Adrenal gland (tissue), 12 donors: Measurements from ENCODE around the gene BNIP1. TPM values are rescaled to one million over a fixed set of nuclear protein-coding genes. Genes with fewer than 3 reads are reported as not detected.

Source experiments
- DNase-seq, 7 donors: peaks; one replicate each; pipeline ENCODE4 v3.0.0-alpha.2; 2019 to 2020
- H3K27ac ChIP-seq, 5 donors: fragments of 200-600 bp; sonication (generic) in 4 of 5; 1 replicate in 3 of 5; 2 replicates in 2 of 5; pipeline versions ENCODE4 v1.5.1 to v1.8.0; 2016 to 2020; ENCODE audit warnings: mild to moderate bottlenecking in 1 of 5
- H3K27me3 ChIP-seq: fragments of 200-600 bp; 2 replicates; pipeline ENCODE4 v1.8.0; 2021
- H3K36me3 ChIP-seq, 2 donors: fragments of 200-600 bp; replicated peaks in 1 of 2; 1 replicate in 1 of 2; 2 replicates in 1 of 2; pipeline versions ENCODE4 v1.5.1 to v1.8.0; 2018 to 2022
- H3K4me1 ChIP-seq, 2 donors: fragments of 200-600 bp; replicated peaks in 1 of 2; 1 replicate in 1 of 2; 2 replicates in 1 of 2; pipeline versions ENCODE4 v1.5.1 to v1.8.0; 2018 to 2021
- H3K4me3 ChIP-seq, 4 donors: fragments of 200-600 bp; sonication (generic) in 3 of 4; one replicate each; pipeline ENCODE4 v1.5.1; 2016 to 2018
- H3K9me3 ChIP-seq, 3 donors: fragments of 200-600 bp; sonication (generic) in 1 of 3; replicated peaks in 1 of 3; 1 replicate in 2 of 3; 2 replicates in 1 of 3; pipeline versions ENCODE4 v1.5.1 to v1.8.0; 2016 to 2021
- CTCF ChIP-seq, 6 experiments: fragments of 450-650 bp in 4 of 6; fragments of 200-600 bp in 2 of 6; sonication (generic) in 1 of 6; IDR thresholded peaks; 1 replicate in 5 of 6; 2 replicates in 1 of 6; pipeline versions ENCODE4 v1.5.1 to v1.8.0; 2016 to 2021; ENCODE audit warnings: antibody characterized with exemption in 6 of 6, mild to moderate bottlenecking in 2 of 6, moderate library complexity in 1 of 6
- POLR2A ChIP-seq, 2 donors: fragments of 450-650 bp; IDR thresholded peaks; one replicate each; pipeline ENCODE4 v1.6.1; 2017; ENCODE audit warnings: antibody characterized with exemption in 2 of 2, mild to moderate bottlenecking in 2 of 2, moderate library complexity in 1 of 2
- WGBS, 4 donors: extraction: QIAGEN DNeasy Blood & Tissue Kit in 2 of 4; methylation state at CpG; one replicate each; pipeline versions ENCODE4 v1.1.5 to v1.1.7; 2013 to 2017; 5-methylcytosine and 5-hydroxymethylcytosine counted together
- intact Hi-C, 2 donors: fragments of 100-400 bp; cut with DNase I; formaldehyde crosslinking; loops; one replicate each; pipeline versions ENCODE4 v1.14.1 to v1.15.0; 2022 to 2023
- polyA plus RNA-seq, 3 donors: library from polyadenylated mRNA; stranded (reverse); fragments of 200-250 nt in 2 of 3; fragments of 350-450 nt in 1 of 3; fragmentation: Illumina TruSeq in 1 of 3; extraction: RNeasy Lipid Tissue Mini Kit (QIAGEN cat#74804) in 1 of 3; gene quantifications; one replicate each; pipeline ENCODE4 v1.2.3, GENCODE V29; 2013 to 2014
- total RNA-seq, 9 donors: library from RNA; depleted of rRNA in 4 of 9; stranded (reverse); fragments of >200 nt in 4 of 9; fragments of 120-200 nt in 1 of 9; fragmentation: NEBNext Ultra II Directional in 1 of 9; extraction: Animal tissue kit (Norgen Biotek cat#: 25700) in 1 of 9; gene quantifications; one replicate each; pipeline versions ENCODE4 v1.1.0 to v1.2.4, GENCODE V29; 2013 to 2023
- donor health status: healthy with polysubstance abuse.
- donor health status: Bipolar disorder and iron deficiency.
- donor health status: DM: yes; HTN: yes; CAD: no.
- donor health status: DM: no; HTN: no; CAD: no.
- donor health status: DM: no; HTN: no; CAD: no.
- donor health status: DM: yes; HTN: yes; CAD: no.

Gene BNIP1
- total and polyA plus RNA-seq, 12 donors, result 5.9 to 28.8 (median 15.0) TPM

GRCh38 chr5:173201636-173202265, 57.4 kb downstream of the BNIP1 start:
- 36 to 68% (median 62%) methylated on average over 6 to 13 of the region's 13 CpGs for WGBS, 4 donors
- TF ChIP-seq POLR2A (IDR thresholded peaks at IDR 0.05) (no peak), CTCF (IDR thresholded peaks at IDR 0.05) (no peak)
- peak; percentile 47 to 78 (median 70) for DNase-seq
- Histone ChIP-seq H3K27ac (peak overlapping the region in 1 of 5 donors; percentile 44), H3K9me3 (peaks cover 0 to 7% (median 0%) of the 10 kb centered on the region in 3 donors), H3K27me3 (no peaks in the 10 kb centered on the region), H3K4me3 (no peak overlapping the region), H3K36me3 (no peaks in the 10 kb centered on the region), H3K4me1 (peaks cover 4 to 6% of the 10 kb centered on the region in 2 donors)
- intact Hi-C loops, result no loop called here

GRCh38 chr5:173202266-173202875, 58.0 kb downstream of the BNIP1 start:
- Histone ChIP-seq H3K27ac (no peak overlapping the region), H3K4me3 (no peak overlapping the region), H3K36me3 (no peaks in the 10 kb centered on the region), H3K9me3 (peaks cover 0 to 7% (median 0%) of the 10 kb centered on the region in 3 donors), H3K4me1 (peaks cover 4 to 6% of the 10 kb centered on the region in 2 donors), H3K27me3 (no peaks in the 10 kb centered on the region)
- no peak for TF ChIP-seq CTCF (IDR thresholded peaks at IDR 0.05)
- TF ChIP-seq POLR2A (IDR thresholded peaks at IDR 0.05), result no peak
- 9 to 22% (median 17%) methylated on average over 10 to 11 of the region's 11 CpGs for WGBS, 4 donors
- DNase-seq, result no peak
- intact Hi-C loops, result no loop called here

GRCh38 chr5:173204185-173204979, 60.1 kb downstream of the BNIP1 start:
- TF ChIP-seq POLR2A (IDR thresholded peaks at IDR 0.05), result no peak
- TF ChIP-seq CTCF (IDR thresholded peaks at IDR 0.05), result peak; percentile 31 to 68 (median 60)
- intact Hi-C loops, result no loop called here
- no peak overlapping the region for H3K4me3 ChIP-seq
- DNase-seq, result peak in 3 of 7 donors; percentile 22 to 52 (median 43)
- H3K36me3 ChIP-seq, result no peaks in the 10 kb centered on the region
- no peak overlapping the region for H3K27ac ChIP-seq
- WGBS, 4 donors, result 76 to 85% (median 83%) methylated on average over 6 of the region's 6 CpGs
- no peaks in the 10 kb centered on the region for H3K27me3 ChIP-seq
- peaks cover 0 to 5% (median 0%) of the 10 kb centered on the region in 3 donors for H3K9me3 ChIP-seq
- H3K4me1 ChIP-seq, result peaks cover 4 to 6% of the 10 kb centered on the region in 2 donors

GRCh38 chr5:173205916-173206315, 61.6 kb downstream of the BNIP1 start:
- Histone ChIP-seq H3K36me3 (no peaks in the 10 kb centered on the region), H3K9me3 (no peaks in the 10 kb centered on the region), H3K4me3 (no peak overlapping the region), H3K4me1 (peaks cover 4 to 6% of the 10 kb centered on the region in 2 donors), H3K27me3 (no peaks in the 10 kb centered on the region), H3K27ac (no peak overlapping the region)
- TF ChIP-seq POLR2A (IDR thresholded peaks at IDR 0.05), result no peak
- TF ChIP-seq CTCF (IDR thresholded peaks at IDR 0.05), result no peak
- DNase-seq, result no peak
- intact Hi-C loops, result no loop called here
- 59 to 72% (median 68%) methylated on average over 6 of the region's 6 CpGs for WGBS, 4 donors
